Measurements from ENCODE around the gene ZBTB45. TPM values are rescaled to one million over a fixed set of nuclear protein-coding genes. Genes with fewer than 3 reads are reported as not detected.

Gene ZBTB45
- total and polyA plus RNA-seq, 3 experiments from 2014 or later, result 4.8 to 16.1 (median 15.0) TPM

- Mint-ChIP-seq H3K27me3 (peaks cover 0 to 1% of the 10 kb centered on the region in 2 donors), H3K27ac (peak overlapping the region; percentile 9 to 98 (median 40)), H3K9me3 (no peaks in the 10 kb centered on the region), H3K4me1 (peaks cover 40 to 52% (median 45%) of the 10 kb centered on the region in 3 donors), H3K4me3 (peak overlapping the region in 5 of 7 donors; percentile 6 to 98 (median 37)), H3K36me3 (peaks cover 0 to 92% (median 19%) of the 10 kb centered on the region in 3 donors)
- Histone ChIP-seq H3K27ac (ENCODE audit: low read depth, low read length) (no peak overlapping the region), H3K9me3 (ENCODE audit: low read length) (no peaks in the 10 kb centered on the region), H3K27me3 (ENCODE audit: insufficient read depth, low read length, poor library complexity, severe bottlenecking) (no peaks in the 10 kb centered on the region), H3K4me1 (ENCODE audit: insufficient read depth, low read length) (peaks cover 28% of the 10 kb centered on the region), H3K4me3 (ENCODE audit: low read length) (no peak overlapping the region), H3K36me3 (ENCODE audit: insufficient read depth, low read length) (peaks cover 61% of the 10 kb centered on the region)
- DNase-seq, result no peak
- POLR2A ChIA-PET, result interaction anchor here (0.6 to 3.1 kb wide), 2 partner anchors 23 to 46 kb away, joined by 3 to 21 read pairs; no protein-coding TSS in a partner anchor
- CTCF ChIA-PET, result interaction anchor here (1.6 to 5.2 kb wide), 2 partner anchors 28 to 32 kb away, joined by 4 to 45 read pairs; partner anchors contain the start of gene ZBTB45
Observed at GRCh38 chr19:58552655-58553054, 33.0 kb upstream of the ZBTB45 start.

- POLR2A ChIA-PET, result interaction anchor here (0.8 kb wide), 1 partner anchor 8 kb away, joined by 3 read pairs; no protein-coding TSS in a partner anchor
- H3K27me3 ChIP-seq (ENCODE audit: insufficient read depth, low read length, poor library complexity, severe bottlenecking), result no peaks in the 10 kb centered on the region
- Mint-ChIP-seq H3K27me3 (peaks cover 0 to 1% of the 10 kb centered on the region in 2 donors), H3K4me3 (peak overlapping the region in 2 of 7 donors; percentile 13 to 98), H3K27ac (peak overlapping the region in 6 of 8 donors; percentile 43 to 98 (median 66)), H3K36me3 (peaks cover 0 to 92% (median 19%) of the 10 kb centered on the region in 3 donors), H3K4me1 (peaks cover 39 to 52% (median 41%) of the 10 kb centered on the region in 3 donors), H3K9me3 (no peaks in the 10 kb centered on the region)
- no peak overlapping the region for H3K4me3 ChIP-seq (ENCODE audit: low read length)
- H3K27ac ChIP-seq (ENCODE audit: low read depth, low read length), result no peak overlapping the region
- H3K9me3 ChIP-seq (ENCODE audit: low read length), result no peaks in the 10 kb centered on the region
- peaks cover 65% of the 10 kb centered on the region for H3K36me3 ChIP-seq (ENCODE audit: insufficient read depth, low read length)
- CTCF ChIA-PET, result interaction anchor here (1.6 to 5.2 kb wide), 2 partner anchors 29 to 32 kb away, joined by 4 to 45 read pairs; partner anchors contain the start of gene ZBTB45
- no peak for DNase-seq
- H3K4me1 ChIP-seq (ENCODE audit: insufficient read depth, low read length), result peaks cover 26% of the 10 kb centered on the region
Observed at GRCh38 chr19:58551577-58552471, 32.2 kb upstream of the ZBTB45 start.

- H3K9me3 ChIP-seq (ENCODE audit: low read length), result no peaks in the 10 kb centered on the region
- H3K27ac ChIP-seq (ENCODE audit: low read depth, low read length), result no peak overlapping the region
- DNase-seq, result no peak
- ChIA-PET POLR2A (interaction anchor here (0.8 kb wide), 1 partner anchor 8 kb away, joined by 3 read pairs; no protein-coding TSS in a partner anchor), CTCF (interaction anchor here (1.6 to 5.2 kb wide), 2 partner anchors 30 to 31 kb away, joined by 4 to 45 read pairs; partner anchors contain the start of gene ZBTB45)
- peaks cover 2 to 92% (median 23%) of the 10 kb centered on the region in 3 donors for H3K36me3 Mint-ChIP-seq
- peak overlapping the region in 2 of 8 donors; percentile 58 to 98 for H3K27ac Mint-ChIP-seq
- peaks cover 64% of the 10 kb centered on the region for H3K36me3 ChIP-seq (ENCODE audit: insufficient read depth, low read length)
- H3K27me3 ChIP-seq (ENCODE audit: insufficient read depth, low read length, poor library complexity, severe bottlenecking), result no peaks in the 10 kb centered on the region
- H3K27me3 Mint-ChIP-seq, result peaks cover 0 to 1% of the 10 kb centered on the region in 2 donors
- H3K9me3 Mint-ChIP-seq, result peaks cover 0 to 1% (median 0%) of the 10 kb centered on the region in 5 donors
- H3K4me1 Mint-ChIP-seq, result peaks cover 39 to 52% (median 41%) of the 10 kb centered on the region in 3 donors
- H3K4me3 ChIP-seq (ENCODE audit: low read length), result no peak overlapping the region
- peaks cover 32% of the 10 kb centered on the region for H3K4me1 ChIP-seq (ENCODE audit: insufficient read depth, low read length)
- H3K4me3 Mint-ChIP-seq, result peak overlapping the region in 1 of 7 donors; percentile 98
Observed at GRCh38 chr19:58551123-58551497, 31.5 kb upstream of the ZBTB45 start.

- H3K9me3 Mint-ChIP-seq, result peaks cover 0 to 1% (median 0%) of the 10 kb centered on the region in 5 donors
- Histone ChIP-seq H3K27ac (ENCODE audit: low read depth, low read length) (no peak overlapping the region), H3K4me1 (ENCODE audit: insufficient read depth, low read length) (peaks cover 36% of the 10 kb centered on the region), H3K9me3 (ENCODE audit: low read length) (no peaks in the 10 kb centered on the region), H3K27me3 (ENCODE audit: insufficient read depth, low read length, poor library complexity, severe bottlenecking) (no peaks in the 10 kb centered on the region), H3K36me3 (ENCODE audit: insufficient read depth, low read length) (peaks cover 68% of the 10 kb centered on the region), H3K4me3 (ENCODE audit: low read length) (no peak overlapping the region)
- peaks cover 0 to 1% of the 10 kb centered on the region in 2 donors for H3K27me3 Mint-ChIP-seq
- H3K4me1 Mint-ChIP-seq, result peaks cover 44 to 56% (median 47%) of the 10 kb centered on the region in 3 donors
- no peak for DNase-seq
- ChIA-PET CTCF (interaction anchor here (5.2 kb wide), 1 partner anchor 30 kb away, joined by 45 read pairs; the partner anchor contains the start of gene ZBTB45), POLR2A (no interaction called here)
- H3K36me3 Mint-ChIP-seq, result peaks cover 5 to 93% (median 26%) of the 10 kb centered on the region in 3 donors
- H3K4me3 Mint-ChIP-seq, result peak overlapping the region in 1 of 7 donors; percentile 98
- peak overlapping the region in 3 of 8 donors; percentile 58 to 98 (median 66) for H3K27ac Mint-ChIP-seq
Observed at GRCh38 chr19:58550362-58551122, 30.9 kb upstream of the ZBTB45 start.

GRCh38 chr19:58549664-58550361 is 30.2 kb upstream of the ZBTB45 start:
- Mint-ChIP-seq H3K27ac (peak overlapping the region in 3 of 8 donors; percentile 12 to 73 (median 33)), H3K9me3 (peaks cover 0 to 1% (median 0%) of the 10 kb centered on the region in 5 donors), H3K27me3 (peaks cover 0 to 1% of the 10 kb centered on the region in 2 donors), H3K4me3 (peak overlapping the region in 1 of 7 donors; percentile 98), H3K36me3 (peaks cover 5 to 92% (median 23%) of the 10 kb centered on the region in 3 donors), H3K4me1 (peaks cover 43 to 54% (median 46%) of the 10 kb centered on the region in 3 donors)
- no peak overlapping the region for H3K27ac ChIP-seq (ENCODE audit: low read depth, low read length)
- peaks cover 37% of the 10 kb centered on the region for H3K4me1 ChIP-seq (ENCODE audit: insufficient read depth, low read length)
- H3K27me3 ChIP-seq (ENCODE audit: insufficient read depth, low read length, poor library complexity, severe bottlenecking), result no peaks in the 10 kb centered on the region
- DNase-seq, result no peak
- POLR2A ChIA-PET, result no interaction called here
- CTCF ChIA-PET, result no interaction called here
- H3K4me3 ChIP-seq (ENCODE audit: low read length), result no peak overlapping the region
- no peaks in the 10 kb centered on the region for H3K9me3 ChIP-seq (ENCODE audit: low read length)
- H3K36me3 ChIP-seq (ENCODE audit: insufficient read depth, low read length), result peaks cover 70% of the 10 kb centered on the region

- Mint-ChIP-seq H3K4me3 (peak overlapping the region in 1 of 7 donors; percentile 16), H3K27me3 (peaks cover 0 to 3% of the 10 kb centered on the region in 2 donors), H3K36me3 (peaks cover 5 to 87% (median 21%) of the 10 kb centered on the region in 3 donors), H3K4me1 (peaks cover 39 to 51% (median 40%) of the 10 kb centered on the region in 3 donors), H3K27ac (peak overlapping the region in 2 of 8 donors; percentile 38 to 58), H3K9me3 (peaks cover 0 to 1% (median 0%) of the 10 kb centered on the region in 5 donors)
- Histone ChIP-seq H3K27me3 (ENCODE audit: insufficient read depth, low read length, poor library complexity, severe bottlenecking) (no peaks in the 10 kb centered on the region), H3K9me3 (ENCODE audit: low read length) (no peaks in the 10 kb centered on the region), H3K36me3 (ENCODE audit: insufficient read depth, low read length) (peaks cover 70% of the 10 kb centered on the region), H3K4me1 (ENCODE audit: insufficient read depth, low read length) (peaks cover 31% of the 10 kb centered on the region), H3K27ac (ENCODE audit: low read depth, low read length) (no peak overlapping the region), H3K4me3 (ENCODE audit: low read length) (no peak overlapping the region)
- ChIA-PET POLR2A (interaction anchor here (0.5 kb wide), 1 partner anchor 27 kb away, joined by 4 read pairs; no protein-coding TSS in a partner anchor), CTCF (interaction anchor here (1.5 kb wide), 1 partner anchor 35 kb away, joined by 3 read pairs; no protein-coding TSS in a partner anchor)
- DNase-seq, result no peak
Observed at GRCh38 chr19:58548859-58549663, 29.5 kb upstream of the ZBTB45 start.

Measured in CD8-positive, alpha-beta memory T cell (primary cell).